Astrocyte of the spinal cord (primary cell): Measurements from ENCODE around the gene ZGPAT.
A peak's percentile ranks its signal among the peaks of the same experiment; 100 is the strongest.

Experiments
- DNase-seq: peaks from one replicate; pipeline ENCODE4 v3.0.0; 2011; ENCODE audit warnings: low read depth, low spot score
- H3K4me3 ChIP-seq: 2 replicates; pipeline ENCODE4 v1.5.1; 2011; ENCODE audit warnings: low read depth, mild to moderate bottlenecking, low read length, moderate library complexity
- in situ Hi-C: cut with HindIII; loops from 2 replicates; pipeline ENCODE4 v1.10.0; 2017; ENCODE audit warnings: low sequenced_read_pairs
- TF ChIP-seq, protein P1 (sequence below): IDR thresholded peaks from 2 replicates; pipeline ENCODE4 v1.5.1; 2012; ENCODE audit warnings: low read depth, mild to moderate bottlenecking, low read length, inconsistent platforms

ZGPAT gene

DNA sequence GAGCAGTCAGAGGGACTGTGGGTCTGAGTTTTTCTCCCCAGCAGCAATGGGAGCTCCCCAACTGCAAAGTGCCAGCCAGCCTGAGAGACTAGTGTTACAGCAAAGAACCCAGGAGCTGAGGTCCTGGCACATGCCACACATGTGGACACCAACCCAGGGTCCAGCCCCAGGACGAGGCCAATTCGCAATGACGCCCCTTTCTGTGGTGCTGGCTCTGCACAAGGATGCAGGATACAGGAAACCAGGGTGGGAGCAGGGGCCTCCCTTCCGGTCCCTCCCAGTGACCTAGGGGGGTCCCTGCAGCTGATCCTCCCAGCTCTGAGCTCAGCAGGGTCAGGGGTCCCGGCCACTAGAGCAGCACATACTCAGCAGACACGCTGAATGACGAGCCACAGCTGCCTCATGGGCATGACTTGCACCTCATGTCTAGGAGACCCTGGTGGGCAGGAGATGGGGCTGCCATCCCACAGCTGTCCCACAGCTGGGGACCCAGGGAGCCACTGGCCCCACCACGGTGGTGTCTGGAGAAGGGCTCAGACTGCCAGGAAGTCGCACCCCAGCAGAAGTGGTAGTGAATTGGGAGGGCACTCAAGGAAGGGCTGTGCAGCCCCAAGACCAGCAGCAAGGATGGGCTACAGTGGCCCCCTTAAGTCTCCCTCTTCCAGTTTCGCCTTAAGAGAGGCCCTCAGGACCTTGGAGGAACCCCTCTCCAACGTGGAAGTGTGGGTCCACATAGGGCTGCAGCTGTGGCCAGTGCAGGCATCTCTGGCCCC, 3.7 kb upstream of the ZGPAT start:
- in situ Hi-C loops, result no loop called here
- TF ChIP-seq, protein P1, sequence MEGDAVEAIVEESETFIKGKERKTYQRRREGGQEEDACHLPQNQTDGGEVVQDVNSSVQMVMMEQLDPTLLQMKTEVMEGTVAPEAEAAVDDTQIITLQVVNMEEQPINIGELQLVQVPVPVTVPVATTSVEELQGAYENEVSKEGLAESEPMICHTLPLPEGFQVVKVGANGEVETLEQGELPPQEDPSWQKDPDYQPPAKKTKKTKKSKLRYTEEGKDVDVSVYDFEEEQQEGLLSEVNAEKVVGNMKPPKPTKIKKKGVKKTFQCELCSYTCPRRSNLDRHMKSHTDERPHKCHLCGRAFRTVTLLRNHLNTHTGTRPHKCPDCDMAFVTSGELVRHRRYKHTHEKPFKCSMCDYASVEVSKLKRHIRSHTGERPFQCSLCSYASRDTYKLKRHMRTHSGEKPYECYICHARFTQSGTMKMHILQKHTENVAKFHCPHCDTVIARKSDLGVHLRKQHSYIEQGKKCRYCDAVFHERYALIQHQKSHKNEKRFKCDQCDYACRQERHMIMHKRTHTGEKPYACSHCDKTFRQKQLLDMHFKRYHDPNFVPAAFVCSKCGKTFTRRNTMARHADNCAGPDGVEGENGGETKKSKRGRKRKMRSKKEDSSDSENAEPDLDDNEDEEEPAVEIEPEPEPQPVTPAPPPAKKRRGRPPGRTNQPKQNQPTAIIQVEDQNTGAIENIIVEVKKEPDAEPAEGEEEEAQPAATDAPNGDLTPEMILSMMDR, result no peak
- H3K4me3 ChIP-seq, result no peak overlapping the region
- DNase-seq, result no peak

DNA sequence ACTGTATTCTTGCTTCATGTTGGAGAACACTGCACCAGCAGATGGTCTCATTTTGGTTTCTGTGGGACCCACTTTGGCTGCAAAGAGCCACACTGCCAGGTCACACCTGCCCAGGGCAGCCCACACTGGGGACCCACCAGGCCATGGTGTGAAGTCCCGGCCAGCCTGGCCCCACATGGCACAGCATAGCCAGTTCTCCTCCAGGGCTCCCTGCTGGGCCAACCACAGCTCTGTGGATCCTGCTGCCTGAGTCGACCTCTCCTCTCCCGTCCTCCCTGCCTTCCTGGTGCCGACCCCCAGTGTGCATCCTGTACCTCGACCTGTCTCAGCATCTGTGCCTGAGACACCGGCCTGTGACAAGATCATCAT, 3.1 kb upstream of the ZGPAT start:
- no peak overlapping the region for H3K4me3 ChIP-seq
- TF ChIP-seq, protein P1, result no peak
- in situ Hi-C loops, result no loop called here
- no peak for DNase-seq

DNA sequence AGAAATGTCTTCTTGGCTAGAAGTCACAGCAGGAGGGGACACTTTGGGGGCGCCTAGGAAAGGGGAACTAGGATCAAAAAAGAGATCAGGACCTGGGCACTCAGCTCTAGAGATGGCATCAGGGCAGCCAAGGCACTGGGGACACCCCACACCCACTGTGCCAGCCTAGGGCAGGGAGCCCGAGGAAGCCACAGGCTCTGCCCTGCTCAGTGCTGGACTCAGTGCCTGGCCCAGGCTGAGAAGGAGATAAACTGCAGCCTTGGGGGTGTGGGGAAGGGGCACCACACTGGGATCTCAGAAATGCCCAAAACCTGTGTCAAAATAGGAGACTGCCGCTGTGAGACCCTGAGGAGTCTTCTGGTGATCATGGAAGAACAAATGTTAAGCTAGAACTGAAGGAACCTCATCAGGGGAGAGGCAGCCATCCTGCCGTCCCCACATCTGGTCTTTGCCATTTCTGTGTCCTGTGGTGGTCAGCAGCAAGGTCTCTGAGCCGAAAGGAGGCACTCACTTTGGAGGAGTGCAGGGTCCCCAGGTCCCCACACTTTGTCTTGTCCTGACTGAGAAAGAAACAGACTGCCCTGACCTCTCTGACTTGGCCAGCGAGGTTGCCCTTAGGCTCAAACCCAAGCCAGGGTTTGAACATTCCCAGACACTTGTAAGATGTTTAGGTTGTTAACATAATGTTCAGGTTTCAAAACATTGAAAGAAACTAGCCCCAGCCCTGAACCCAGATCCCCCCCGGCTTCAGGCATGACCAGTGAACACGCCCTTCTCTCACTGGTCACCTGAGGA, 2.4 kb upstream of the ZGPAT start:
- in situ Hi-C loops, result no loop called here
- H3K4me3 ChIP-seq, result no peak overlapping the region
- TF ChIP-seq, protein P1, result no peak
- no peak for DNase-seq

DNA sequence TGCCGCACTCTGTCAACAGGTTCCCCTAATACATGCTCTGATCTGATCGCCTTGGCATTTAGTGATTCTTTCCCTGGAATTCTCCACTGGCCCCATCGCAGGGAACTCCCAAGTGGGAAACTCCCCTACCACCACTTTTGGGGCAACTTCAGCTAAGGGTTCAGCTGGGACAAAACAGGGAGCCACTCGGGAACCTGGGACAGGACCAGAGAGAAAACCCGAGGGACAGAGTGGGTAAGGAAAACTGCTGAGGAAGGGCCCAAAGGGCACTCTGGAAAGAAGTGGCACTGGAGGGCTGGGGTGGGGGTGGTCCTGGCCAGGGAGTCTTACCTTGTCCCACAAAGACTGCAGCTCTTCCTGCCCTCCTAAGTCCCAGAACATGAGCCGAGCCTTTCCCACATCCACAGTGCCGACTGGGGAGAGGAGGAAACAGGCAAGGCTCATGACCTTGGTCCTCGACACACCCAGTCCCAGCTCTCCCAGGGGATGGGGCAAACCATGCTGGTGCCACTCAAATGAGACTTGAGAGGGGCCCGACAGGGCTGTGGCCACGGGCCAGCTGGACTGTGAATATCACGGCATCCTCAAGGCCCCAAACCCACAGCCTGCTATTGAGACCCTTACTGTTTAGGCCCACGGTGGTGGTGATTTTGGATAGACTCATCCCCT, 1.7 kb upstream of the ZGPAT start:
- no peak for DNase-seq
- peak overlapping the region; percentile 74 for H3K4me3 ChIP-seq
- TF ChIP-seq, protein P1, result no peak
- in situ Hi-C loops, result no loop called here

DNA sequence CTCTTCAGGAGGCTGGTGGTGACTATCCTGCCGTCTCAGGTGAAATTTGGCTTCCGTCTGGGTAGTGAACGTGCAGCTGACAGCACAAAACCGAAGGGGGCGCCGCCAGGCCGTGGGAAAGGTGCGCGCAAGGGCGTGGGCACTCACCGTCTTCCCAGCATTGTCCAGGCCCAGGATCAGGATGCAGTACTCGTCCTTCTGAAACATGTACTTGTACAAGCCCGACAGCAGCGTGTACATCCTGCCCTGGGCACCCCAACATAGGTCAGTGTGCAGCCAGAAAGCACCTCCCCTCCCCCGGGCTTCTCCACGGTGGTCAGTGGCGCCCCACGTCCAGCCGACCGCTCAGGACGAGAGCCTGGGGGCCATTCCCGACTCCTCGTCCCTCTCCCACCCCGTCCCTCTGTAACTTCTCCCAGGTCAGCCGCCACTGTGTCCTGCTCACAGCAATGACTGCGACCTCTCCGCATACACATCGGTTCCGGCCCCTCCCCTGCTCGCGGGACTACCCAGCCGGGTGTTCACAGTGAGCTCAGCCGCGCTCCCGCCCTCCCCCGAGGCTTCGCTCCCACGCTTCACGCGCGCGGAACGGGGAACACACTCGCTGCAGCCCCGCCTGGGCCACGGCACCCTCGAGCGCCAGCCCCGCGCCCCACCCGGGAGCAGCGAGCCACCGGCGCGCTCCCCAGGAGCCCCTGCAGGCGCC, 834 bp upstream of the ZGPAT start:
- TF ChIP-seq, protein P1, result peak; percentile 37
- no peak for DNase-seq
- in situ Hi-C loops, result no loop called here
- peak overlapping the region; percentile 74 for H3K4me3 ChIP-seq

DNA sequence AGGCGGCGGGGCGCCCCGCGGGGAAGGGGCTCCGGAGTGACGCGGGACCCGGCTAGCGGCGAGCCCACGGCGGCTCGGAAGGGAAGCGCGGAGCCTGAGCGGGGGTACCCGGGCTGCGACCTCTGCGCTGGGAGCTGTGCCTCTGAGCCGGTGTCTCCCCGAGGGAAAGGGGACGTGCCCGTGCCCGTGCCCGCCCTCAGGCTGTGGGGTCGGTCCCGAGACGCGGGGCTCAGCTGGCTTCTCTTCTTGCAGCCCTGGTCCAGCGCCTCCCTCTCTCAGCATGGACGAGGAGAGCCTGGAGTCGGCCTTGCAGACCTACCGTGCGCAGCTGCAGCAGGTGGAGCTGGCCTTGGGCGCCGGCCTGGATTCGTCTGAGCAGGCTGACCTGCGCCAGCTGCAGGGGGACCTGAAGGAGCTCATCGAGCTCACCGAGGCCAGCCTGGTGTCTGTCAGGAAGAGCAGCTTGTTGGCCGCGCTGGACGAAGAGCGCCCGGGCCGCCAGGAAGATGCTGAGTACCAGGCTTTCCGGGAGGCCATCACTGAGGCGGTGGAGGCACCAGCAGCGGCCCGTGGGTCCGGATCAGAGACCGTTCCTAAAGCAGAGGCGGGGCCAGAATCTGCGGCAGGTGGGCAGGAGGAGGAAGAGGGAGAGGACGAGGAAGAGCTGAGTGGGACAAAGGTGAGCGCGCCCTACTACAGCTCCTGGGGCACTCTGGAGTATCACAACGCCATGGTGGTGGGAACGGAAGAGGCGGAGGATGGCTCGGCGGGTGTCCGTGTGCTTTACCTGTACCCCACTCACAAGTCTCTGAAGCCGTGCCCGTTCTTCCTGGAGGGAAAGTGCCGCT, 686 bp downstream of the ZGPAT start:
- TF ChIP-seq, protein P1, result no peak
- in situ Hi-C loops, result no loop called here
- peak overlapping the region; percentile 74 for H3K4me3 ChIP-seq
- no peak for DNase-seq
